Measurements from ENCODE around the gene PPIA.

PPIA gene

GRCh38 chr7:44796504-44797328 lies at the start of gene PPIA:
TSS of gene PPIA (plus strand) at chr7:44796681. CDS start at chr7:44796725, 44 bp downstream.
- peak; percentile 99 for DNase-seq

DNA sequence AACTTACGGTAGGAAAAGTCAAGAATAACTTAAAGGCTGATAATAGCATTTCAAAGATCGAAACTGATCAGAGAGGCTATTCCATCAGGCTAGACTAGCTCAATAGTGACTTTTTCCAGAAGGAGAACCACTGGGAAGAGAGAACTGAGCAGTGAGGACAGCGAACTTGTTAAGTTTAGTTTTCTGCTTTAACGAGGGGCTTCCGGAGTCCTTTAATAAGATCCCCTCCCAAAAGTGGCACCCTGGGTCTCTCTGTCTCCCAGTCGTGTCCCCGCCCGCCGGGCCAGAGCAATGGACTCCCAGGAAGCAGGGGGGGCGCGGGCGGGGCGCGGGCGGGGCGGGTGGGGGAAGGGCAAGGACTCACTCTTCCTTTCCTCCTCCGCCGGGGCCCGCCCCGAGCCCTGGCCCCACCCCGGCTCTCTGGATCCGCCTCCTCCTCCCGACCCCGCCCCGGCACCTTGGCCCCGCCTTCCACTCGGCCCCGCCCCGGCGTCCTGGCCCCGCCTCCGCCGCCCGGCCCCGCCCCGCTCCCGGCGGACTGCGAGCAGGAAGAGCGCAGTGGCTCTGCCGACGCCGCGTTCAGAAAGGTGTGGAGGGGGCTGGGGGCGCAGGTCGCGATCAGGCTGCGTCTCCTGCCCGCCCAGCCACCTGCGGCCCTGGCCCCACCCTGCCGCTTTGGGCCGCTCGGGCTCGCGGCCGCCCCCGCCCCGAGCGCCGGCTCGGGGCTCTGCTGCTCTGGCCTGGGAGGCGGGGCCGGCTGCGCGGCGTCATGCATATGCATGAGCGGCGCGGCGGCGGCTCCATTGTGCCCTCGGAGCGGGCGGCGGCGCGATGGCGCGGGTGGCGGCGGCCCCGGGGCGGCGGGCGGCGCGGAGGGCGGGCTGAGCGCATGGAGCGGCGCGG lies 48.2 kb upstream of the PPIA start, which contains the start of gene ZMIZ2:
Gene ZMIZ2, plus strand, starts transcription at position 803 of the 903 bp plus-strand sequence. CDS start 7,403 bp downstream, outside the sequence.
- DNase-seq, result peak; percentile 92

DNA sequence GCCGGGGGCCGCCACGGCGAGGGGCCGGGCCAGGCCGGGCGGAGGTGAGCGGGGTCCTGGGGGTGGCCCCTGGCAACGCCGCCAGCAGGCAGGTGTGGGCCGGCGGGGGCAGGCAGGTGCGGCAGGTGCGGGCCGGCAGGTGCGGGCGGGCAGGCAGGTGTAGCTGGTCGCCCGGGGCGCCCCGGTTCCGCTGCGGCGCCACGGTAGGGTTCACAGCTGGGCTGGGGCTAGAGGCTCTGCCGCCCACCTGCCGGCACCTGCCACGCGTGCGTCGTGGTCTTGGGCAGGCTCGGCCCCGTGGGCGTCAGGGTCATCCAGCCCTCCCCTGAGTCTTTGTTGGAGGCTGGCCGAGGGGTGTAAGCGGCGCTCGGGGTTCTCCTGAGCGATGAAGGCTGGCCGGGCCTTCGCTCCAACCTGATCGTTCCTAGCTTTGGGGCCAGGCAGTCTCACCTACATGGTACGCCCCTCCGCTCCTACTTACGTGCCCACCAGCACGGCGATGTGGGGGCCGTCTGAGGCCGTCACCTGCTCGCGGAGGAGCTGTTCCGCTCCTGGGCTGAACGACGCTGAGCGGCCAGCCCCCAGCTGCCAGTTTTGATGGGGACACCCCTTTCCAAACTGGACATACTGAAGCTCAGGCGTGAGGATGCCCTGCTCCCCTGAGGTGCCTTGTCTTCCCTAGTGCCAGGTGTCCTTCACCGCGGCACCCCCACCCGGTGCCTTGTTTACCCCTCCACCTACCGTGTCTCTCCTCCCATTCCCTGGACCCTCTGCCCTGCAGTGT lies 47.3 kb upstream of the PPIA start:
- peak; percentile 20 for DNase-seq

GRCh38 chr7:44749992-44750391 lies 46.5 kb upstream of the PPIA start:
- no peak for DNase-seq

GRCh38 chr7:44750424-44750823 lies 46.1 kb upstream of the PPIA start:
- DNase-seq, result no peak

GRCh38 chr7:44750921-44751571 lies 45.4 kb upstream of the PPIA start:
- peak; percentile 79 for DNase-seq

- no peak for DNase-seq
These were observed 43.7 kb upstream of the PPIA start for GRCh38 chr7:44752822-44753221.

GRCh38 chr7:44754802-44755697 lies 41.4 kb upstream of the PPIA start:
- DNase-seq, result no peak

GRCh38 chr7:44755698-44756627 lies 40.5 kb upstream of the PPIA start:
- DNase-seq, result no peak

- no peak for DNase-seq
These were observed 39.6 kb upstream of the PPIA start for GRCh38 chr7:44756904-44757303.

GRCh38 chr7:44757311-44757710 lies 39.2 kb upstream of the PPIA start:
- DNase-seq, result no peak

- no peak for DNase-seq
These were observed 38.7 kb upstream of the PPIA start for GRCh38 chr7:44757739-44758138.

- DNase-seq, result no peak
These were observed 37.2 kb upstream of the PPIA start for GRCh38 chr7:44759246-44759645.

DNA sequence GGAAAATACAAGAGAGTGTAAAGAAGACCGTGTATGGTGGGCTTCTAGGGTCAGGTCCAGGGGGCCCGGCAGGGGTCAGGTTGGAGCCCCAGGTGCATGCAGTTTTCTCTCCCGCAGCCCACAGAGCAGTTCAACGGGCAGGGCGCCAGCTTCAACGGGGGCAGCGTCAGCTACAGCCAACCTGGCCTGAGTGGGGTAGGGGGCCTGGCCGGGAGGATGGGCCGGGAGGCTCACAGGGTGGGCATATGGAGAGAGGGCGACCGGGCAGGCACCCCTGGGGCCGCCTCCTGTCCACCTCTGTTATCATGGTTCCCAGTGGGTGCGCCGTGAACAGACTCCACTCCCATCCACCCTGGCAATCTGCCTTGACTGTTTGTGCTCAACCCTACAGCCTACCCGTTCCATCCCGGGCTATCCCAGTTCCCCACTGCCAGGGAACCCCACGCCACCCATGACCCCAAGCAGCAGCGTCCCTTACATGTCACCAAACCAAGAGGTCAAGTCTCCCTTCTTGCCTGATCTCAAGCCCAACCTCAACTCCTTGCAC lies 36.4 kb upstream of the PPIA start:
- DNase-seq, result no peak

- DNase-seq, result no peak
These were observed 35.0 kb upstream of the PPIA start for GRCh38 chr7:44761207-44762161.

- no peak for DNase-seq
These were observed 34.2 kb upstream of the PPIA start for GRCh38 chr7:44762300-44762699.

GRCh38 chr7:44762726-44763522 lies 33.6 kb upstream of the PPIA start:
- DNase-seq, result no peak

DNA sequence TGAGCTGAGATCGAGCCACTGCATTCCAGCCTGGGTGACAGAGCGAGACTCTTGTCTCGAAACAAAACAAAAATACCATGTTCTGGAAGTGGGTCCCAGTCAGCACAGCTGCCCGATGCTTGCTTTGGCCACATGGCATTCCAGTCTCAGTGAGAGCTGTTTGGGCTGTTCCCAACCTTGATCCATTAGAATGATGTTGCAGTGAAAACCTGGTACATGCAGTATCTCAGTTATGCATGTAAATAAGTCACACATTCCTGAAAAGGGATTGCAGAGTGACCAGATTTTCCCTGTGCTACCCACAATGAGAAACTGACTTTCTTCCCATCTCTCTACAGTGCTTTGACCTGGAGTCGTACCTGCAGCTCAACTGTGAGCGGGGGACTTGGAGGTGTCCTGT lies 32.4 kb upstream of the PPIA start:
- DNase-seq, result no peak

Measured in CD4-positive, alpha-beta T cell treated with Interleukin-12 subunit alpha and Interleukin-12 subunit beta, for 1 hour (primary cell).